ENCODE measurements around the gene HK2. TPM values are rescaled to one million over a fixed set of nuclear protein-coding genes. Genes with fewer than 3 reads are reported as not detected.

Gene HK2
- total RNA-seq, 2 experiments from 2014 or later: 7.7 to 8.9 TPM

GRCh38 chr2:74941284-74941683 is 107.4 kb downstream of the HK2 start:
- Mint-ChIP-seq H3K9me3 (no peaks in the 10 kb centered on the region), H3K36me3 (ENCODE audit: low read depth) (peaks cover 8% of the 10 kb centered on the region), H3K4me3 (no peak overlapping the region), H3K27me3 (peaks cover 8% of the 10 kb centered on the region), H3K4me1 (ENCODE audit: low read depth) (no peaks in the 10 kb centered on the region), H3K27ac (no peak overlapping the region)
- no peak for DNase-seq
- H3K9me3 ChIP-seq (ENCODE audit: control insufficient read depth in 1 of 2, insufficient read depth in 1 of 2, low read length in 2 of 2): no peaks in the 10 kb centered on the region
- no peak overlapping the region for H3K4me3 ChIP-seq (ENCODE audit: low read length)
- no peaks in the 10 kb centered on the region for H3K36me3 ChIP-seq (ENCODE audit: insufficient read depth, low read length)
- H3K27ac ChIP-seq (ENCODE audit: low read depth in 1 of 2, low read length in 2 of 2): no peak overlapping the region
- no peaks in the 10 kb centered on the region for H3K4me1 ChIP-seq (ENCODE audit: insufficient read depth, low read length)
- no peak for ATAC-seq (ENCODE audit: poor library complexity)
- POLR2A ChIA-PET: no interaction called here
- intact Hi-C loops (cut with DNase I, micrococcal nuclease): no loop called here
- TF ChIP-seq CTCF (IDR thresholded peaks at IDR 0.05): no peak
- CTCF ChIA-PET: no interaction called here
- H3K27me3 ChIP-seq (ENCODE audit: control insufficient read depth in 1 of 2, insufficient read depth in 2 of 2, low read length in 2 of 2): no peaks in the 10 kb centered on the region

- ATAC-seq (ENCODE audit: poor library complexity) (no peak), DNase-seq (no peak)
- intact Hi-C loops (cut with DNase I, micrococcal nuclease): no loop called here
- Histone ChIP-seq H3K36me3 (ENCODE audit: insufficient read depth, low read length) (no peaks in the 10 kb centered on the region), H3K4me3 (ENCODE audit: low read length) (no peak overlapping the region), H3K4me1 (ENCODE audit: insufficient read depth, low read length) (no peaks in the 10 kb centered on the region), H3K27me3 (ENCODE audit: control insufficient read depth in 1 of 2, insufficient read depth in 2 of 2, low read length in 2 of 2) (no peaks in the 10 kb centered on the region), H3K27ac (ENCODE audit: low read depth in 1 of 2, low read length in 2 of 2) (no peak overlapping the region), H3K9me3 (ENCODE audit: control insufficient read depth in 1 of 2, insufficient read depth in 1 of 2, low read length in 2 of 2) (no peaks in the 10 kb centered on the region)
- no peak for TF ChIP-seq CTCF (IDR thresholded peaks at IDR 0.05)
- no peaks in the 10 kb centered on the region for H3K4me1 Mint-ChIP-seq (ENCODE audit: low read depth)
- ChIA-PET CTCF (no interaction called here), POLR2A (no interaction called here)
- peaks cover 3% of the 10 kb centered on the region for H3K36me3 Mint-ChIP-seq (ENCODE audit: low read depth)
- no peak overlapping the region for H3K27ac Mint-ChIP-seq
- peaks cover 3% of the 10 kb centered on the region for H3K27me3 Mint-ChIP-seq
- H3K9me3 Mint-ChIP-seq: no peaks in the 10 kb centered on the region
- H3K4me3 Mint-ChIP-seq: no peak overlapping the region
These were observed 108.3 kb downstream of the HK2 start for GRCh38 chr2:74942263-74942662.

Other genes with a start within 250 kb of the HK2 start
- gene M1AP, start 185.8 kb upstream of the HK2 start, total RNA-seq: not detected
- 1 to 10 TPM; 6.8 to 7.3 TPM for gene SEMA4F, start 179.9 kb upstream of the HK2 start, total RNA-seq
- gene POLE4, start 124.5 kb downstream of the HK2 start, total RNA-seq: 10 to 100 TPM; 34.9 to 38.4 TPM

Data from CD4-positive, alpha-beta T cell (primary cell).